ENCODE measurements around the gene SYT12. TPM values are rescaled to one million over a fixed set of nuclear protein-coding genes. Genes with fewer than 3 reads are reported as not detected.
A peak's percentile ranks its signal among the peaks of the same experiment; 100 is the strongest.

The SYT12 gene
- total and polyA plus RNA-seq, 2 of the 4 experiments (the other 2 are of a cell fraction): 0.54 to 0.74 TPM

DNA sequence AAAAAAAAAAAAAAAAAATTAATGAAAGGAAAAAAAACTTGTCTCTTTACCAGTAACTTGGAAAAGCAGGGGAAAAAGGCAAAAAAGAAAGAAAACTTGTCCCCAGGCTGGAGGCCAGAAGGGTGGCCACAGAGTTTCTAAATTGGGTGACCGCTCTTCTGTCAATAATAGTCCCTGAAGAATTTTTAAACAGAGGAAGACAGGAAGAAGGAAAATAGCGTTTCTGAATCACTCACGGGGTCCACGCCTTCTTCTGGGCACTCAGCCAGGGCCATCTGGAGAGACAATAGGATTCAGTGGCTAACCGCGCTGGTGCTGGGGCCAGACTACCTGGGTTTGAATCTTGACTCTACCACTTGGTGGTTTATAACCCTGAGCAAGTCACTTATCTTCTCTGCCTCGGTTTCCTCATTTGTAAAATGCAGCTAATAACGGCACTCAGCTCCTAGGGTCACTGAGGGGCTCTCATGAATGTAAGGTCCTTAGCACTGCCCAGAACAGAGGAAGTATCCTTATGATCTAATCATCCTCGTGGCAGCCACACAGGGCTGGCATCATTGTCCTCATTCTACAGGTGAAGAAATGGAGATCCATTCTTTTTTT lies 40.9 kb upstream of the SYT12 start:
- POLR2A ChIA-PET (ENCODE audit: unreplicated experiment): no interaction called here
- H2BK20ac ChIP-seq (ENCODE audit: low read depth, low read length): peak overlapping the region; percentile 90; the same call in 1 of the 2 replicates
- H2BK120ac ChIP-seq (ENCODE audit: low read depth, low read length): peak overlapping the region; percentile 36; the same call in 1 of the 2 replicates
- H4K8ac ChIP-seq (ENCODE audit: low read depth in 2 of 2, low read length in 2 of 2): peak overlapping the region in 1 of 2 experiments; percentile 16; a peak in 1 of 4 replicates
- peaks cover 7% of the 10 kb centered on the region for H3K4me1 ChIP-seq (ENCODE audit: control insufficient read depth, insufficient read depth, low read length)
- peak overlapping the region; percentile 63; the same call in 1 of the 2 replicates for H3K18ac ChIP-seq (ENCODE audit: low read depth, low read length)
- peak overlapping the region; percentile 98; the same call in 1 of the 2 replicates for H3K4ac ChIP-seq (ENCODE audit: low read depth, low read length)
- H2BK15ac ChIP-seq (ENCODE audit: low read depth, low read length): peak overlapping the region; percentile 90; the same call in 2 of the 3 replicates
- H3K36me3 ChIP-seq (ENCODE audit: control insufficient read depth, insufficient read depth, low read length): no peaks in the 10 kb centered on the region
- H3K56ac ChIP-seq (ENCODE audit: extremely low read depth, insufficient read depth, low read length): no peak overlapping the region; the same call in 1 of the 2 replicates
- CTCF ChIA-PET: no interaction called here
- no peak overlapping the region for H3K4me3 ChIP-seq (ENCODE audit: insufficient read depth, low read depth, low read length)
- peak; percentile 76 for ATAC-seq (ENCODE audit: low read depth)
- peak overlapping the region; percentile 57 for H2AK9ac ChIP-seq (replicated peaks; ENCODE audit: low read depth, low read length, poor library complexity)
- no CpG with 5 or more reads among the region's 9 CpGs for WGBS, 2 experiments (ENCODE audit: extremely low coverage in 2 of 2, insufficient read length in 1 of 2)
- peak overlapping the region; percentile 72 for H4K91ac ChIP-seq (ENCODE audit: insufficient read depth, low read depth, low read length)
- no TSS peak for BruUV-seq (replicated peaks)
- H4K20me1 ChIP-seq (ENCODE audit: insufficient read depth, low read length): no peaks in the 10 kb centered on the region
- H3K79me1 ChIP-seq (ENCODE audit: low read depth in 1 of 2, low read length in 2 of 2): no peaks in the 10 kb centered on the region
- no peak overlapping the region for H3K27ac ChIP-seq (ENCODE audit: insufficient read depth, low read length)
- H3K23ac ChIP-seq (ENCODE audit: low read depth, low read length): no peak overlapping the region
- peaks cover 12% of the 10 kb centered on the region for H3K9me3 ChIP-seq (ENCODE audit: control insufficient read depth, insufficient read depth, low read length)
- H2AK5ac ChIP-seq (ENCODE audit: low read depth, low read length): peak overlapping the region; percentile 59
- in situ Hi-C loops (cut with MboI; ENCODE audit: low sequenced_read_pairs): no loop called here
- peak overlapping the region; percentile 62 for H2BK5ac ChIP-seq (ENCODE audit: low read depth, low read length, poor library complexity, severe bottlenecking)
- DNase-seq: peak; percentile 91
- intact Hi-C loops (cut with micrococcal nuclease): no loop called here
- TF ChIP-seq FOS (IDR thresholded peaks at IDR 0.05; ENCODE audit: low read depth, low read length): peak; percentile 36; the same call in 1 of the 2 replicates
- TF ChIP-seq MXI1 (IDR thresholded peaks at IDR 0.05; ENCODE audit: borderline replicate concordance, low read depth, low read length): no peak
- TF ChIP-seq NFE2L2 (IDR thresholded peaks at IDR 0.05; ENCODE audit: low read depth, low read length): no peak
- TF ChIP-seq CHD1 (IDR thresholded peaks at IDR 0.05; ENCODE audit: low read depth, low read length): no peak
- peak; percentile 57; the same call in 1 of the 2 replicates for TF ChIP-seq BHLHE40 (IDR thresholded peaks at IDR 0.05; ENCODE audit: low read depth, low read length)
- no peak for TF ChIP-seq RAD21 (IDR thresholded peaks at IDR 0.05; ENCODE audit: low read length)
- H3K14ac ChIP-seq (replicated peaks; ENCODE audit: low read depth, low read length): 0 out of 2 replicates have a peak overlapping the region, but pooled peaks have one; percentile 1
- peak overlapping the region; percentile 22; the same call in 1 of the 2 replicates for H4K5ac ChIP-seq (ENCODE audit: low read depth, low read length)
- no peak overlapping the region for H3K9ac ChIP-seq (ENCODE audit: low read depth, low read length)
- no peak overlapping the region; the same call in 1 of the 2 replicates for H3K4me2 ChIP-seq (ENCODE audit: low read depth, low read length)
- no peak overlapping the region for H2AFZ ChIP-seq (replicated peaks; ENCODE audit: low read length, poor library complexity)
- dilution Hi-C loops (cut with HindIII; ENCODE audit: low sequenced_read_pairs, unreplicated experiment): no loop called here
- no peaks in the 10 kb centered on the region for H3K27me3 ChIP-seq (ENCODE audit: control insufficient read depth, insufficient read depth, low read length)
- H3K9me1 ChIP-seq (ENCODE audit: insufficient read depth, low read length): peaks cover 10% of the 10 kb centered on the region
